SK-N-SH treated with all-trans-retinoic acid at 6 μM for 48 hours (cell line): ENCODE results near the gene GCG.

Source experiments
- ATAC-seq: fragments of 200-7000 bp; cut with Tn5 transposase; 3 replicates; pipeline ENCODE4 v1.9.1; 2020; ENCODE audit warnings: mild to moderate bottlenecking, moderate library complexity
- ARNTL ChIP-seq: fragments of 450-650 bp; formaldehyde crosslinking; IDR thresholded peaks from 2 replicates; pipeline ENCODE4 v1.5.0; 2020; ENCODE audit warnings: low read depth, mild to moderate bottlenecking, moderate library complexity, borderline replicate concordance
- BACH2 ChIP-seq: fragments of 250-450 bp; sonication (Bioruptor Pico); IDR thresholded peaks from 2 replicates; pipeline ENCODE4 v1.9.0; 2021; ENCODE audit warnings: mild to moderate bottlenecking, borderline replicate concordance
- CREB5 ChIP-seq: fragments of 250-450 bp; sonication (Bioruptor Pico); IDR thresholded peaks from 2 replicates; pipeline ENCODE4 v1.5.1; 2020; ENCODE audit warnings: low read depth, mild to moderate bottlenecking, moderate library complexity
- CSDC2 ChIP-seq: fragments of 250-450 bp; sonication (Bioruptor Pico); IDR thresholded peaks from 2 replicates; pipeline ENCODE4 v1.5.0; 2020; ENCODE audit warnings: mild to moderate bottlenecking, moderate library complexity
- CSRNP3 ChIP-seq: fragments of 250-450 bp; sonication (Bioruptor Pico); IDR thresholded peaks from 2 replicates; pipeline ENCODE4 v1.5.1; 2021; ENCODE audit warnings: mild to moderate bottlenecking, moderate library complexity
- ESRRG ChIP-seq: fragments of 250-450 bp; sonication (Bioruptor Pico); IDR thresholded peaks from 2 replicates; pipeline ENCODE4 v1.6.1; 2021; ENCODE audit warnings: mild to moderate bottlenecking
- GLIS3 ChIP-seq: fragments of 250-450 bp; sonication (Bioruptor Pico); IDR thresholded peaks from 2 replicates; pipeline ENCODE4 v1.5.0; 2020; ENCODE audit warnings: mild to moderate bottlenecking, moderate library complexity
- ISL1 ChIP-seq: fragments of 250-450 bp; sonication (Bioruptor Pico); IDR thresholded peaks from 2 replicates; pipeline ENCODE4 v2.1.2; 2022; ENCODE audit warnings: mild to moderate bottlenecking, moderate library complexity
- OSR1 ChIP-seq: fragments of 250-450 bp; sonication (Bioruptor Pico); IDR thresholded peaks from 2 replicates; pipeline ENCODE4 v1.8.0; 2022; ENCODE audit warnings: moderate library complexity, mild to moderate bottlenecking, inconsistent platforms
- POU6F1 ChIP-seq: fragments of 250-450 bp; sonication (Bioruptor Pico); IDR thresholded peaks from 2 replicates; pipeline ENCODE4 v1.8.0; 2021; ENCODE audit warnings: low read depth, mild to moderate bottlenecking, moderate library complexity, borderline replicate concordance
- PPARA ChIP-seq: fragments of 250-450 bp; sonication (Bioruptor Pico); IDR thresholded peaks from 2 replicates; pipeline ENCODE4 v1.5.0; 2020; ENCODE audit warnings: mild to moderate bottlenecking, borderline replicate concordance
- RARB ChIP-seq: fragments of 250-450 bp; sonication (Bioruptor Pico); IDR thresholded peaks from 2 replicates; pipeline ENCODE4 v1.8.0; 2021; ENCODE audit warnings: mild to moderate bottlenecking, moderate library complexity
- SNAI2 ChIP-seq: fragments of 250-450 bp; sonication (Bioruptor Pico); IDR thresholded peaks from 2 replicates; pipeline ENCODE4 v1.5.0; 2020; ENCODE audit warnings: mild to moderate bottlenecking, moderate library complexity
- TCF4 ChIP-seq: fragments of 250-450 bp; sonication (Bioruptor Pico); IDR thresholded peaks from 2 replicates; pipeline ENCODE4 v1.8.0; 2021; ENCODE audit warnings: mild to moderate bottlenecking, moderate library complexity, borderline replicate concordance
- TOX ChIP-seq: fragments of 250-450 bp; sonication (Bioruptor Pico); IDR thresholded peaks from 2 replicates; pipeline ENCODE4 v1.8.0; 2021; ENCODE audit warnings: mild to moderate bottlenecking, moderate library complexity, borderline replicate concordance
- TSHZ2 ChIP-seq: fragments of 250-450 bp; sonication (Bioruptor Pico); IDR thresholded peaks from 2 replicates; pipeline ENCODE4 v1.5.0; 2020; ENCODE audit warnings: mild to moderate bottlenecking, moderate library complexity
- ZC3H10 ChIP-seq: fragments of 250-450 bp; sonication (Bioruptor Pico); IDR thresholded peaks from 2 replicates; pipeline ENCODE4 v1.5.1; 2021; ENCODE audit warnings: mild to moderate bottlenecking, moderate library complexity
- ZFP3 ChIP-seq: fragments of 250-450 bp; sonication (Bioruptor Pico); IDR thresholded peaks from 2 replicates; pipeline ENCODE4 v1.5.0; 2020; ENCODE audit warnings: mild to moderate bottlenecking, moderate library complexity
- ZFP30 ChIP-seq: fragments of 450-650 bp; formaldehyde crosslinking; IDR thresholded peaks from 2 replicates; pipeline ENCODE4 v1.5.0; 2022; ENCODE audit warnings: mild to moderate bottlenecking, moderate library complexity
- ZNF565 ChIP-seq: fragments of 450-650 bp; formaldehyde crosslinking; conservative IDR thresholded peaks from 2 replicates; pipeline ENCODE4 v1.5.0; 2020; ENCODE audit warnings: low read depth, mild to moderate bottlenecking, moderate library complexity
- ZNF70 ChIP-seq: fragments of 450-650 bp; formaldehyde crosslinking; IDR thresholded peaks from 2 replicates; pipeline ENCODE4 v1.5.0; 2020; ENCODE audit warnings: mild to moderate bottlenecking, moderate library complexity
- ZNF8 ChIP-seq: fragments of 450-650 bp; formaldehyde crosslinking; IDR thresholded peaks from 2 replicates; pipeline ENCODE4 v1.5.0; 2020; ENCODE audit warnings: mild to moderate bottlenecking, moderate library complexity

The GCG gene

GRCh38 chr2:162175714-162176113 is 23.7 kb upstream of the GCG start:
- TF ChIP-seq OSR1 (no peak), ARNTL (CRISPR knock-in tag) (no peak), ZNF8 (CRISPR knock-in tag) (no peak), SNAI2 (no peak), ZFP3 (CRISPR knock-in tag) (no peak), ZFP30 (no peak)
- no peak for ATAC-seq

- TF ChIP-seq CSDC2 (CRISPR knock-in tag) (no peak), ZC3H10 (CRISPR knock-in tag) (no peak), PPARA (CRISPR knock-in tag) (no peak), ARNTL (CRISPR knock-in tag) (no peak), TSHZ2 (CRISPR knock-in tag) (no peak), POU6F1 (no peak), CSRNP3 (no peak), TOX (CRISPR knock-in tag) (no peak), ZNF70 (no peak), GLIS3 (CRISPR knock-in tag) (no peak), ZFP30 (no peak), ISL1 (CRISPR knock-in tag) (no peak), RARB (CRISPR knock-in tag) (no peak), SNAI2 (no peak)
- no peak for ATAC-seq
These were observed 22.7 kb upstream of the GCG start for GRCh38 chr2:162174746-162175145.

GRCh38 chr2:162172802-162173370 is 20.8 kb upstream of the GCG start:
- TF ChIP-seq TCF4 (CRISPR knock-in tag): no peak
- no peak for ATAC-seq

GRCh38 chr2:162166745-162167144 is 14.7 kb upstream of the GCG start:
- ATAC-seq: no peak

GRCh38 chr2:162166174-162166573 is 14.1 kb upstream of the GCG start:
- TF ChIP-seq CSDC2 (CRISPR knock-in tag): no peak
- no peak for TF ChIP-seq CREB5 (CRISPR knock-in tag)
- TF ChIP-seq BACH2 (CRISPR knock-in tag): no peak
- TF ChIP-seq PPARA (CRISPR knock-in tag): no peak
- TF ChIP-seq ZFP3 (CRISPR knock-in tag): no peak
- no peak for TF ChIP-seq POU6F1
- no peak for TF ChIP-seq TOX (CRISPR knock-in tag)
- no peak for TF ChIP-seq TSHZ2 (CRISPR knock-in tag)
- TF ChIP-seq ESRRG (CRISPR knock-in tag): no peak
- no peak for TF ChIP-seq CSRNP3
- TF ChIP-seq ZNF565 (CRISPR knock-in tag): no peak
- ATAC-seq: no peak

More at GRCh38 chr2:162166745-162167144, 14.7 kb upstream of the GCG start:
- TF ChIP-seq OSR1: no peak
- TF ChIP-seq, all 23 proteins: peak for 0
